PC-9 (cell line): Measurements from ENCODE around the gene LAMA2.

Source experiments
- EZH2 ChIP-seq: fragments of 200-600 bp; sonication (generic); IDR thresholded peaks from 2 replicates; pipeline ENCODE4 v1.8.0; 2017; ENCODE audit warnings: antibody characterized with exemption, low read depth
- TF ChIP-seq, protein P1 (sequence below): fragments of 200-600 bp; sonication (generic); conservative IDR thresholded peaks from 2 replicates; pipeline ENCODE4 v1.6.1; 2017; ENCODE audit warnings: mixed run types, antibody characterized with exemption, mild to moderate bottlenecking, moderate library complexity

GRCh38 chr6:129047834-129048233, 164.9 kb downstream of the LAMA2 start:
- TF ChIP-seq, protein P1, sequence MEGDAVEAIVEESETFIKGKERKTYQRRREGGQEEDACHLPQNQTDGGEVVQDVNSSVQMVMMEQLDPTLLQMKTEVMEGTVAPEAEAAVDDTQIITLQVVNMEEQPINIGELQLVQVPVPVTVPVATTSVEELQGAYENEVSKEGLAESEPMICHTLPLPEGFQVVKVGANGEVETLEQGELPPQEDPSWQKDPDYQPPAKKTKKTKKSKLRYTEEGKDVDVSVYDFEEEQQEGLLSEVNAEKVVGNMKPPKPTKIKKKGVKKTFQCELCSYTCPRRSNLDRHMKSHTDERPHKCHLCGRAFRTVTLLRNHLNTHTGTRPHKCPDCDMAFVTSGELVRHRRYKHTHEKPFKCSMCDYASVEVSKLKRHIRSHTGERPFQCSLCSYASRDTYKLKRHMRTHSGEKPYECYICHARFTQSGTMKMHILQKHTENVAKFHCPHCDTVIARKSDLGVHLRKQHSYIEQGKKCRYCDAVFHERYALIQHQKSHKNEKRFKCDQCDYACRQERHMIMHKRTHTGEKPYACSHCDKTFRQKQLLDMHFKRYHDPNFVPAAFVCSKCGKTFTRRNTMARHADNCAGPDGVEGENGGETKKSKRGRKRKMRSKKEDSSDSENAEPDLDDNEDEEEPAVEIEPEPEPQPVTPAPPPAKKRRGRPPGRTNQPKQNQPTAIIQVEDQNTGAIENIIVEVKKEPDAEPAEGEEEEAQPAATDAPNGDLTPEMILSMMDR: no peak
- no peak for TF ChIP-seq EZH2
